Measurements from ENCODE around the gene LAT. TPM values are rescaled to one million over a fixed set of nuclear protein-coding genes. Genes with fewer than 3 reads are reported as not detected.

Gene LAT
- total RNA-seq, 1 donor from 2014 or later: not detected

DNA sequence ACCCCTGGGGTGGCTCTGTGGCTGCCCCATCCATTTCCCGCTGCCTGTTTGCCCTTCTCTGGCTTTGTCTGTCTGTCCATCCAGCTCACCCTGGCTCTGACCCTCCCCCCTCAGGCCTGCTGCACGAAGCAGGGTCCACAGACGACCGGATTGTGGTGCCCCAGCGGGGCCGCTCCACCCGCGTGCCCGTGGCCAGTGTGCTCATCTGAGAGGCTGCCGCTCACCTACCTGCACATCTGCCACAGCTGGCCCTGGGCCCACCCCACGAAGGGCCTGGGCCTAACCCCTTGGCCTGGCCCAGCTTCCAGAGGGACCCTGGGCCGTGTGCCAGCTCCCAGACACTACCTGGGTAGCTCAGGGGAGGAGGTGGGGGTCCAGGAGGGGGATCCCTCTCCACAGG, 761 bp upstream of the LAT start:
- H3K27me3 Mint-ChIP-seq (ENCODE audit: insufficient read depth, low read depth): peaks cover 2% of the 10 kb centered on the region
- H3F3A ChIP-seq (ENCODE audit: low read depth): no peaks in the 10 kb centered on the region
- no peak for DNase-seq (ENCODE audit: low spot score)
- H3K4me1 Mint-ChIP-seq: no peaks in the 10 kb centered on the region
- H3K79me2 ChIP-seq (ENCODE audit: low read depth): no peaks in the 10 kb centered on the region
- TF ChIP-seq CTCF (IDR thresholded peaks at IDR 0.05) (no peak), EZH2phosphoT487 (IDR thresholded peaks at IDR 0.05) (no peak), EZH2 (IDR thresholded peaks at IDR 0.05) (no peak)
- H3K27ac Mint-ChIP-seq: no peak overlapping the region
- no peak overlapping the region for H3K4me3 ChIP-seq
- no peak overlapping the region for H3K4me2 ChIP-seq
- no peaks in the 10 kb centered on the region for H3K27me3 ChIP-seq
- H3K4me3 Mint-ChIP-seq: no peak overlapping the region
- no peaks in the 10 kb centered on the region for H3K9me3 Mint-ChIP-seq
- H3K36me3 ChIP-seq: no peaks in the 10 kb centered on the region
- peaks cover 8% of the 10 kb centered on the region for H3K36me3 Mint-ChIP-seq
- no peaks in the 10 kb centered on the region for H3K9me3 ChIP-seq (ENCODE audit: low read depth)
- H4K20me1 ChIP-seq (ENCODE audit: low read depth): no peaks in the 10 kb centered on the region
- H3K27ac ChIP-seq: no peak overlapping the region
- no peak overlapping the region for H3K9ac ChIP-seq
- H3K4me1 ChIP-seq: no peaks in the 10 kb centered on the region
- no peak overlapping the region for H2AFZ ChIP-seq (replicated peaks)

DNA sequence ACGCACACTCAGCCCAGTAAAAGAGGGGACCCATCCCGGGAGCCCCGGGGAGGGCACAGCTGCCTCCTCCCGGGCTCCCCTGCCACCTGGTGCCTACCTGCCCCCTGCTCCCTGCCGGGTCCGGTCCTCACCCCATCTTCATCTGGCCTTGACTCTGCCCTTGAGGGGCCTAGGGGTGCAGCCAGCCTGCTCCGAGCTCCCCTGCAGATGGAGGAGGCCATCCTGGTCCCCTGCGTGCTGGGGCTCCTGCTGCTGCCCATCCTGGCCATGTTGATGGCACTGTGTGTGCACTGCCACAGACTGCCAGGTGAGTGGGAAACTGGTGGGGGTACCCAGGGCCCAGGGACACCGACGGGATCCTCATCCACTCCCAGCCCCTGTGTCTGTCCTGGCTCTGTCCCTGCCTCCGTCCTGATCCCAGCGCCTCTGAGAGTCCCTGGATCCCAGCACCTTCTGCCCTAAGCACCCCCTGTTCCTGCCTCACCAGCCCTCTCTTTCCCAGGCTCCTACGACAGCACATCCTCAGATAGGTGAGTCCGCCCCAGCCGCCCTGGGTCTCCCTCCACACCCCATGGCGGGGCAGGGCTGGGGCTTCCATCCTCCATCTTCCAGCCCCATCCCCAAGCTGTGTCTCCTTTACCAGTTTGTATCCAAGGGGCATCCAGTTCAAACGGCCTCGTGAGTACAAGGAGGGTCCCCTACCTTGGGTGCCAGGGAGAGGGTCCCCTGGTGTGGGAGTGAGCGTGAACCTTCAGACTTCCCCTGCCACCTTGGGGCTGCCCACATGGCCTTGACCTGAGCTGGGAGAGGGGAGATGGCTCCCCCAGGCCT, 574 bp downstream of the LAT start:
- Histone ChIP-seq H3K4me2 (no peak overlapping the region), H3K27ac (no peak overlapping the region), H3K27me3 (no peaks in the 10 kb centered on the region), H4K20me1 (ENCODE audit: low read depth) (no peaks in the 10 kb centered on the region), H3F3A (ENCODE audit: low read depth) (no peaks in the 10 kb centered on the region), H3K9ac (no peak overlapping the region), H3K4me3 (no peak overlapping the region), H3K9me3 (ENCODE audit: low read depth) (no peaks in the 10 kb centered on the region), H3K4me1 (no peaks in the 10 kb centered on the region), H3K79me2 (ENCODE audit: low read depth) (no peaks in the 10 kb centered on the region), H2AFZ (replicated peaks) (no peak overlapping the region), H3K36me3 (no peaks in the 10 kb centered on the region)
- Mint-ChIP-seq H3K27ac (no peak overlapping the region), H3K4me3 (no peak overlapping the region), H3K9me3 (no peaks in the 10 kb centered on the region), H3K4me1 (no peaks in the 10 kb centered on the region), H3K27me3 (ENCODE audit: insufficient read depth, low read depth) (peaks cover 2% of the 10 kb centered on the region), H3K36me3 (peaks cover 8% of the 10 kb centered on the region)
- no peak for DNase-seq (ENCODE audit: low spot score)
- no peak for TF ChIP-seq CTCF (IDR thresholded peaks at IDR 0.05)
- TF ChIP-seq EZH2phosphoT487 (IDR thresholded peaks at IDR 0.05): no peak
- TF ChIP-seq EZH2 (IDR thresholded peaks at IDR 0.05): no peak

DNA sequence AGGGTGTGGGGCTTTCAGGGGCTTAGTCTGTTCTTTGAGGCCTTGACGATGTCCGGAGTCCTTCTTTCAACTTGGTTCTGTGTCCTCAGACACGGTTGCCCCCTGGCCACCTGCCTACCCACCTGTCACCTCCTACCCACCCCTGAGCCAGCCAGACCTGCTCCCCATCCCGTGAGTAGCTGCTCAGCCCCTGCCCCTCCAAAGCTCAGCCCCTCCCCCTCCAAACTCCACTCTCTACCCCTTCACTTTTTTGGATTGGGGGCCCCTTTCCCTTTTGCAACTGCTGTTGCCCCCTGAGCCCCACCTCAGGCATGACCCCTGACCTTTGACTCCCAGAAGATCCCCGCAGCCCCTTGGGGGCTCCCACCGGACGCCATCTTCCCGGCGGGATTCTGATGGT, 1.2 kb downstream of the LAT start:
- H3K4me1 Mint-ChIP-seq: no peaks in the 10 kb centered on the region
- no peak for DNase-seq (ENCODE audit: low spot score)
- no peak overlapping the region for H3K27ac Mint-ChIP-seq
- H2AFZ ChIP-seq (replicated peaks): no peak overlapping the region
- H4K20me1 ChIP-seq (ENCODE audit: low read depth): no peaks in the 10 kb centered on the region
- H3K4me3 Mint-ChIP-seq: no peak overlapping the region
- H3K4me2 ChIP-seq: no peak overlapping the region
- H3K4me3 ChIP-seq: no peak overlapping the region
- no peaks in the 10 kb centered on the region for H3K79me2 ChIP-seq (ENCODE audit: low read depth)
- H3K9me3 Mint-ChIP-seq: no peaks in the 10 kb centered on the region
- H3K9ac ChIP-seq: no peak overlapping the region
- H3F3A ChIP-seq (ENCODE audit: low read depth): no peaks in the 10 kb centered on the region
- H3K4me1 ChIP-seq: no peaks in the 10 kb centered on the region
- H3K27me3 Mint-ChIP-seq (ENCODE audit: insufficient read depth, low read depth): peaks cover 2% of the 10 kb centered on the region
- no peak overlapping the region for H3K27ac ChIP-seq
- H3K27me3 ChIP-seq: no peaks in the 10 kb centered on the region
- TF ChIP-seq CTCF (IDR thresholded peaks at IDR 0.05) (no peak), EZH2phosphoT487 (IDR thresholded peaks at IDR 0.05) (no peak), EZH2 (IDR thresholded peaks at IDR 0.05) (no peak)
- H3K36me3 ChIP-seq: no peaks in the 10 kb centered on the region
- H3K9me3 ChIP-seq (ENCODE audit: low read depth): no peaks in the 10 kb centered on the region
- peaks cover 8% of the 10 kb centered on the region for H3K36me3 Mint-ChIP-seq

Data from neural progenitor cell (in vitro differentiated cells).